ENCODE results near the gene MAP3K20. TPM values are rescaled to one million over a fixed set of nuclear protein-coding genes. Genes with fewer than 3 reads are reported as not detected.

The MAP3K20 gene
- total and polyA plus RNA-seq, 2 donors (not counting 1 experiment from before 2014, with no cell fraction given) = 105 to 138 TPM

- no peak for TF ChIP-seq EZH2 (IDR thresholded peaks at IDR 0.05; ENCODE audit: low read length, missing control alignments)
- TF ChIP-seq CTCF (conservative IDR thresholded peaks at IDR 0.05 in 1 of 2, IDR thresholded peaks at IDR 0.05 in 1 of 2; ENCODE audit: low read depth in 1 of 2, low read length in 2 of 2) = no peak
- Histone ChIP-seq H3K27me3 (ENCODE audit: control insufficient read depth, insufficient read depth, low read length) (no peaks in the 10 kb centered on the region), H3K4me3 (replicated peaks in 1 of 4; ENCODE audit: control extremely low read depth in 1 of 4, insufficient read depth in 1 of 4, low read depth in 3 of 4, low read length in 4 of 4) (no peak overlapping the region), H4K20me1 (ENCODE audit: control insufficient read depth, extremely low read depth, insufficient read depth, low read length) (no peaks in the 10 kb centered on the region), H2AFZ (ENCODE audit: low read length) (no peak overlapping the region), H3K36me3 (ENCODE audit: control insufficient read depth, insufficient read depth, low read length) (no peaks in the 10 kb centered on the region), H3K79me2 (ENCODE audit: control insufficient read depth, insufficient read depth, low read length) (no peaks in the 10 kb centered on the region), H3K4me1 (ENCODE audit: control insufficient read depth, extremely low read depth, insufficient read depth, low read length) (peaks cover 4% of the 10 kb centered on the region), H3K27ac (ENCODE audit: insufficient read depth, low read length) (no peak overlapping the region), H3K4me2 (ENCODE audit: extremely low read depth, insufficient read depth, low read length) (no peak overlapping the region), H3K9me3 (ENCODE audit: control insufficient read depth, insufficient read depth, low read depth, low read length) (no peaks in the 10 kb centered on the region), H3K9ac (ENCODE audit: insufficient read depth, low read length) (no peak overlapping the region)
- DNase-seq (ENCODE audit: low read depth in 2 of 2) = no peak
Observed at GRCh38 chr2:173215316-173215715, 139.7 kb downstream of the MAP3K20 start.

GRCh38 chr2:173216051-173216450 lies 140.4 kb downstream of the MAP3K20 start:
- Histone ChIP-seq H3K27ac (ENCODE audit: insufficient read depth, low read length) (no peak overlapping the region), H3K27me3 (ENCODE audit: control insufficient read depth, insufficient read depth, low read length) (no peaks in the 10 kb centered on the region), H3K36me3 (ENCODE audit: control insufficient read depth, insufficient read depth, low read length) (no peaks in the 10 kb centered on the region), H2AFZ (ENCODE audit: low read length) (no peak overlapping the region), H4K20me1 (ENCODE audit: control insufficient read depth, extremely low read depth, insufficient read depth, low read length) (no peaks in the 10 kb centered on the region), H3K4me3 (replicated peaks in 1 of 4; ENCODE audit: control extremely low read depth in 1 of 4, insufficient read depth in 1 of 4, low read depth in 3 of 4, low read length in 4 of 4) (no peak overlapping the region), H3K79me2 (ENCODE audit: control insufficient read depth, insufficient read depth, low read length) (no peaks in the 10 kb centered on the region), H3K9me3 (ENCODE audit: control insufficient read depth, insufficient read depth, low read depth, low read length) (no peaks in the 10 kb centered on the region), H3K4me2 (ENCODE audit: extremely low read depth, insufficient read depth, low read length) (no peak overlapping the region), H3K4me1 (ENCODE audit: control insufficient read depth, extremely low read depth, insufficient read depth, low read length) (peaks cover 3% of the 10 kb centered on the region), H3K9ac (ENCODE audit: insufficient read depth, low read length) (no peak overlapping the region)
- TF ChIP-seq CTCF (conservative IDR thresholded peaks at IDR 0.05 in 1 of 2, IDR thresholded peaks at IDR 0.05 in 1 of 2; ENCODE audit: low read depth in 1 of 2, low read length in 2 of 2) (no peak), EZH2 (IDR thresholded peaks at IDR 0.05; ENCODE audit: low read length, missing control alignments) (no peak)
- DNase-seq (ENCODE audit: low read depth in 2 of 2) = no peak

- H3K36me3 ChIP-seq (ENCODE audit: control insufficient read depth, insufficient read depth, low read length) = no peaks in the 10 kb centered on the region
- H4K20me1 ChIP-seq (ENCODE audit: control insufficient read depth, extremely low read depth, insufficient read depth, low read length) = no peaks in the 10 kb centered on the region
- TF ChIP-seq CTCF (conservative IDR thresholded peaks at IDR 0.05 in 1 of 2, IDR thresholded peaks at IDR 0.05 in 1 of 2; ENCODE audit: low read depth in 1 of 2, low read length in 2 of 2) (no peak), EZH2 (IDR thresholded peaks at IDR 0.05; ENCODE audit: low read length, missing control alignments) (no peak)
- H3K4me1 ChIP-seq (ENCODE audit: control insufficient read depth, extremely low read depth, insufficient read depth, low read length) = peaks cover 3% of the 10 kb centered on the region
- no peaks in the 10 kb centered on the region for H3K79me2 ChIP-seq (ENCODE audit: control insufficient read depth, insufficient read depth, low read length)
- no peak overlapping the region for H3K4me3 ChIP-seq (replicated peaks in 1 of 4; ENCODE audit: control extremely low read depth in 1 of 4, insufficient read depth in 1 of 4, low read depth in 3 of 4, low read length in 4 of 4)
- no peak overlapping the region for H3K27ac ChIP-seq (ENCODE audit: insufficient read depth, low read length)
- H3K4me2 ChIP-seq (ENCODE audit: extremely low read depth, insufficient read depth, low read length) = no peak overlapping the region
- no peaks in the 10 kb centered on the region for H3K9me3 ChIP-seq (ENCODE audit: control insufficient read depth, insufficient read depth, low read depth, low read length)
- no peaks in the 10 kb centered on the region for H3K27me3 ChIP-seq (ENCODE audit: control insufficient read depth, insufficient read depth, low read length)
- no peak for DNase-seq (ENCODE audit: low read depth in 2 of 2)
- no peak overlapping the region for H3K9ac ChIP-seq (ENCODE audit: insufficient read depth, low read length)
- no peak overlapping the region for H2AFZ ChIP-seq (ENCODE audit: low read length)
Observed at GRCh38 chr2:173216668-173217067, 141.0 kb downstream of the MAP3K20 start.
